Uterus (tissue), 2 donors: ENCODE results near the gene CLNK.

Source experiments
- POLR2A ChIP-seq, 2 donors: fragments of 450-650 bp; IDR thresholded peaks; one replicate each; pipeline ENCODE4 v1.6.1; 2016; ENCODE audit warnings: antibody characterized with exemption in 2 of 2, mild to moderate bottlenecking in 1 of 2, moderate library complexity in 1 of 2
- TF ChIP-seq, protein P1 (sequence below), 4 experiments: fragments of 200-600 bp in 2 of 4; fragments of 450-650 bp in 2 of 4; sonication (generic) in 2 of 4; IDR thresholded peaks; one replicate each; pipeline ENCODE4 v1.5.1; 2016 to 2019; ENCODE audit warnings: antibody characterized with exemption in 4 of 4, mild to moderate bottlenecking in 2 of 4, moderate library complexity in 1 of 4

DNA sequence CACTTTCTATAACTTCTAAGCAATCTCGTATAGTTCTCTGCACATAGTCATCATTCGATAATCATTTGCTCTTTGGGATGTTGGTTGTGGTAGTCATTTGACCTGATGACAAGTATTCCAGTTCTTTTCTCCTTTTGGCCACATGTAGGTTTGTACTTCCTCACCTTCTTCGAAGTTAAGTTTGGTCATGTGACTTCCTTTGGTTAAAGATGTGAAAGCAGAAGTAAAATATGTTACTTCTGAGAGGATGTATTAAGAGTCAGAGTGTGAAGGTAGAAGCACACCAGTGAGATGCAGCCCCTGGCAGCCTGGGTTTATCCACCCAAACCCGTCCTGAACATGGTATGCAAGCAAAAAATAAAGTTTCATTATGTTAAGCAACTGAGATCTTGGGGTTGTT, 178.5 kb downstream of the CLNK start:
- TF ChIP-seq POLR2A (IDR thresholded peaks at IDR 0.05) = no peak
- TF ChIP-seq, protein P1, sequence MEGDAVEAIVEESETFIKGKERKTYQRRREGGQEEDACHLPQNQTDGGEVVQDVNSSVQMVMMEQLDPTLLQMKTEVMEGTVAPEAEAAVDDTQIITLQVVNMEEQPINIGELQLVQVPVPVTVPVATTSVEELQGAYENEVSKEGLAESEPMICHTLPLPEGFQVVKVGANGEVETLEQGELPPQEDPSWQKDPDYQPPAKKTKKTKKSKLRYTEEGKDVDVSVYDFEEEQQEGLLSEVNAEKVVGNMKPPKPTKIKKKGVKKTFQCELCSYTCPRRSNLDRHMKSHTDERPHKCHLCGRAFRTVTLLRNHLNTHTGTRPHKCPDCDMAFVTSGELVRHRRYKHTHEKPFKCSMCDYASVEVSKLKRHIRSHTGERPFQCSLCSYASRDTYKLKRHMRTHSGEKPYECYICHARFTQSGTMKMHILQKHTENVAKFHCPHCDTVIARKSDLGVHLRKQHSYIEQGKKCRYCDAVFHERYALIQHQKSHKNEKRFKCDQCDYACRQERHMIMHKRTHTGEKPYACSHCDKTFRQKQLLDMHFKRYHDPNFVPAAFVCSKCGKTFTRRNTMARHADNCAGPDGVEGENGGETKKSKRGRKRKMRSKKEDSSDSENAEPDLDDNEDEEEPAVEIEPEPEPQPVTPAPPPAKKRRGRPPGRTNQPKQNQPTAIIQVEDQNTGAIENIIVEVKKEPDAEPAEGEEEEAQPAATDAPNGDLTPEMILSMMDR (IDR thresholded peaks at IDR 0.05) = no peak
